Measurements from ENCODE around the gene ADPRHL1. TPM values are rescaled to one million over a fixed set of nuclear protein-coding genes. Genes with fewer than 3 reads are reported as not detected.

The ADPRHL1 gene
- total RNA-seq, 6 experiments from 2014 or later, result 1.0 to 2.0 (median 1.5) TPM

DNA sequence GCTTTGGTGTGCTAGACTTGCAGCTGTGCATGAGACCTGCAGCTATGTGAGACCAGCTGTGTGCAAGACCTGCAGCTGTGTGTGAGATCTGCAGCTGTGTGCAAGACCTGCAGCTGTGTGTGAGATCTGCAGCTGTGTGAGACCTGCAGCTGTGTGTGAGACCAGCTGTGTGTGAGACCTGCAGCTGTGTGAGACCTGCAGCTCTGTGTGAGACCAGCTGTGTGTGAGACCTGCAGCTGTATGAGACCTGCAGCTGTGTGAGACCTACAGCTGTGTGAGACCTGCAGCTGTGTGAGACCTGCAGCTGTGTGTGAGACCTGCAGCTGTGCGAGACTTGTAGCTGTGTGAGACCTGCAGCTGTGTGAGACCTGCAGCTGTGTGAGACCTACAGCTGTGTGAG, 43.9 kb upstream of the ADPRHL1 start:
- Mint-ChIP-seq H3K4me1 (ENCODE audit: low read depth) (peaks cover 69% of the 10 kb centered on the region), H3K27ac (no peak overlapping the region), H3K9me3 (no peaks in the 10 kb centered on the region), H3K27me3 (ENCODE audit: insufficient read depth) (no peaks in the 10 kb centered on the region), H3K36me3 (ENCODE audit: low read depth) (peaks cover 42% of the 10 kb centered on the region), H3K4me3 (no peak overlapping the region)
- DNase-seq, result no peak
- TF ChIP-seq, protein P1, sequence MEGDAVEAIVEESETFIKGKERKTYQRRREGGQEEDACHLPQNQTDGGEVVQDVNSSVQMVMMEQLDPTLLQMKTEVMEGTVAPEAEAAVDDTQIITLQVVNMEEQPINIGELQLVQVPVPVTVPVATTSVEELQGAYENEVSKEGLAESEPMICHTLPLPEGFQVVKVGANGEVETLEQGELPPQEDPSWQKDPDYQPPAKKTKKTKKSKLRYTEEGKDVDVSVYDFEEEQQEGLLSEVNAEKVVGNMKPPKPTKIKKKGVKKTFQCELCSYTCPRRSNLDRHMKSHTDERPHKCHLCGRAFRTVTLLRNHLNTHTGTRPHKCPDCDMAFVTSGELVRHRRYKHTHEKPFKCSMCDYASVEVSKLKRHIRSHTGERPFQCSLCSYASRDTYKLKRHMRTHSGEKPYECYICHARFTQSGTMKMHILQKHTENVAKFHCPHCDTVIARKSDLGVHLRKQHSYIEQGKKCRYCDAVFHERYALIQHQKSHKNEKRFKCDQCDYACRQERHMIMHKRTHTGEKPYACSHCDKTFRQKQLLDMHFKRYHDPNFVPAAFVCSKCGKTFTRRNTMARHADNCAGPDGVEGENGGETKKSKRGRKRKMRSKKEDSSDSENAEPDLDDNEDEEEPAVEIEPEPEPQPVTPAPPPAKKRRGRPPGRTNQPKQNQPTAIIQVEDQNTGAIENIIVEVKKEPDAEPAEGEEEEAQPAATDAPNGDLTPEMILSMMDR (IDR thresholded peaks at IDR 0.05), result no peak

- TF ChIP-seq, protein P1 (IDR thresholded peaks at IDR 0.05), result no peak
- Mint-ChIP-seq H3K4me3 (peak overlapping the region; percentile 45; the same call in 1 of the 2 replicates), H3K27me3 (ENCODE audit: insufficient read depth) (no peaks in the 10 kb centered on the region; the same call in 1 of the 2 replicates), H3K4me1 (ENCODE audit: low read depth) (peaks cover 75% of the 10 kb centered on the region), H3K27ac (no peak overlapping the region; the same call in 1 of the 2 replicates), H3K9me3 (no peaks in the 10 kb centered on the region), H3K36me3 (ENCODE audit: low read depth) (peaks cover 42% of the 10 kb centered on the region)
- DNase-seq, result no peak
These were observed 42.4 kb upstream of the ADPRHL1 start for GRCh38 chr13:113495494-113496210.

- H3K27me3 Mint-ChIP-seq (ENCODE audit: insufficient read depth), result peaks cover 3% of the 10 kb centered on the region
- peak; percentile 95 for DNase-seq
- TF ChIP-seq, protein P1 (IDR thresholded peaks at IDR 0.05), result no peak
- H3K4me1 Mint-ChIP-seq (ENCODE audit: low read depth), result peaks cover 68% of the 10 kb centered on the region
- H3K36me3 Mint-ChIP-seq (ENCODE audit: low read depth), result peaks cover 29% of the 10 kb centered on the region
- H3K9me3 Mint-ChIP-seq, result no peaks in the 10 kb centered on the region
- H3K4me3 Mint-ChIP-seq, result peak overlapping the region; percentile 98
- H3K27ac Mint-ChIP-seq, result peak overlapping the region; percentile 91
These were observed 40.1 kb upstream of the ADPRHL1 start for GRCh38 chr13:113493315-113493951.

DNA sequence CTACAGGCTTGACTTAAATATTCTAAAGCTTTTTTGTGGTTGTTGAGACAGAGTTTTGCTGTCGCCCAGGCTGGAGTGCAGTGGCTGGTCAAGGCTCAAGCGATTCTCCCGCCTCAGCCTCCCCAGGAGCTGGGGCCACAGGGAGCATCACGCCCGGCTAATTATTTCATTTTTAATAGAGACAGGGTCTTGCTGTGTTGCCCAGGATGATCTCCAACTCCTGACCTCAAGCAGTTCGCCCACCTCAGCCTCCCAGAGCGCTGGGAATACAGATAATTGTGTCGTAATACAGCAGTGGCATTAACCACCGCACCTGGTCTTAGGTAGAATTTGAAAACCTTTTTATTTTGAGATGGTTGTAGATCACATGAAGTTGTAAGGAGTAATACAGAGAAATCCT, 38.7 kb upstream of the ADPRHL1 start:
- Mint-ChIP-seq H3K36me3 (ENCODE audit: low read depth) (peaks cover 22% of the 10 kb centered on the region), H3K4me3 (peak overlapping the region; percentile 98), H3K27ac (peak overlapping the region; percentile 90), H3K4me1 (ENCODE audit: low read depth) (peaks cover 82% of the 10 kb centered on the region), H3K9me3 (no peaks in the 10 kb centered on the region), H3K27me3 (ENCODE audit: insufficient read depth) (peaks cover 3% of the 10 kb centered on the region)
- no peak for DNase-seq
- TF ChIP-seq, protein P1 (IDR thresholded peaks at IDR 0.05), result no peak

- Mint-ChIP-seq H3K27ac (peak overlapping the region; percentile 90), H3K36me3 (ENCODE audit: low read depth) (peaks cover 18% of the 10 kb centered on the region), H3K4me3 (peak overlapping the region; percentile 98), H3K9me3 (no peaks in the 10 kb centered on the region), H3K27me3 (ENCODE audit: insufficient read depth) (peaks cover 3% of the 10 kb centered on the region), H3K4me1 (ENCODE audit: low read depth) (peaks cover 82% of the 10 kb centered on the region)
- TF ChIP-seq, protein P1 (IDR thresholded peaks at IDR 0.05), result no peak
- DNase-seq, result peak; percentile 10
These were observed 38.2 kb upstream of the ADPRHL1 start for GRCh38 chr13:113491418-113491883.

All from HFFc6 (cell line).